HepG2 (cell line): ENCODE results near the gene CALML6. TPM values are rescaled to one million over a fixed set of nuclear protein-coding genes. Genes with fewer than 3 reads are reported as not detected.
A peak's percentile ranks its signal among the peaks of the same experiment; 100 is the strongest.

Experiments used
- ASH2L ChIP-seq: fragments of 300-600, 200-600 bp; sonication (generic); IDR thresholded peaks from 2 replicates; pipeline ENCODE4 v1.7.0; 2017; ENCODE audit warnings: low read depth, mild to moderate bottlenecking, moderate library complexity, mixed read lengths, low read length; ENCODE audit not compliant: insufficient read length
- CREB1 ChIP-seq, 2 experiments: fragments of 450-650 bp in 1 of 2; IDR thresholded peaks; 2 replicates each; pipeline ENCODE4 v1.6.1; 2016 to 2017; ENCODE audit warnings: control low read depth in 1 of 2, mild to moderate bottlenecking in 1 of 2, missing compliant biosample characterization in 1 of 2, missing genetic modification characterization in 1 of 2
- GABPA ChIP-seq, 2 experiments: IDR thresholded peaks; 2 replicates each; pipeline ENCODE4 v1.6.1; 2011 to 2016; ENCODE audit warnings: low read depth in 2 of 2, low read length in 1 of 2, missing biosample characterization in 1 of 2, missing genetic modification characterization in 1 of 2
- PITX1 ChIP-seq: sonication (generic); formaldehyde crosslinking; IDR thresholded peaks from 2 replicates; pipeline ENCODE4 v1.5.1; 2020; ENCODE audit warnings: mild to moderate bottlenecking, missing genetic modification reagents
- SALL2 ChIP-seq: sonication (generic); formaldehyde crosslinking; IDR thresholded peaks from 2 replicates; pipeline ENCODE4 v1.8.1; 2023; ENCODE audit warnings: mild to moderate bottlenecking, missing genetic modification reagents, inconsistent platforms
- SMAD1 ChIP-seq: sonication (generic); formaldehyde crosslinking; IDR thresholded peaks from 2 replicates; pipeline ENCODE4 v1.4.0; 2020; ENCODE audit warnings: missing genetic modification reagents, low read depth, mild to moderate bottlenecking, borderline replicate concordance
- ZBTB38 ChIP-seq: sonication (generic); formaldehyde crosslinking; IDR thresholded peaks from 2 replicates; pipeline ENCODE4 v1.5.1; 2020; ENCODE audit warnings: mild to moderate bottlenecking, missing genetic modification reagents
- ZNF274 ChIP-seq: sonication (generic); formaldehyde crosslinking; IDR thresholded peaks from 2 replicates; pipeline ENCODE4 v1.5.1; 2020; ENCODE audit warnings: mild to moderate bottlenecking, missing genetic modification reagents
- ZNF318 ChIP-seq: sonication (generic); formaldehyde crosslinking; IDR thresholded peaks from 2 replicates; pipeline ENCODE4 v1.4.0; 2020; ENCODE audit warnings: mild to moderate bottlenecking, missing genetic modification reagents
- ZNF589 ChIP-seq: sonication (generic); formaldehyde crosslinking; conservative IDR thresholded peaks from 2 replicates; pipeline ENCODE4 v1.8.0; 2022; ENCODE audit warnings: mild to moderate bottlenecking, moderate library complexity, missing genetic modification reagents
- ZNF747 ChIP-seq: sonication (generic); formaldehyde crosslinking; IDR thresholded peaks from 2 replicates; pipeline ENCODE4 v1.8.1; 2023; ENCODE audit warnings: missing genetic modification reagents, mild to moderate bottlenecking, borderline replicate concordance
- ZNF777 ChIP-seq: sonication (generic); formaldehyde crosslinking; IDR thresholded peaks from 2 replicates; pipeline ENCODE4 v1.4.0; 2020; ENCODE audit warnings: missing genetic modification reagents
- polyA plus RNA-seq, 8 experiments: library from polyadenylated mRNA; depleted of rRNA in 3 of 8; stranded (reverse) in 7 of 8; unstranded in 1 of 8; fragments of >200 nt; fragmentation: Illumina TruSeq in 4 of 8; extraction: Trizol in 4 of 8; gene quantifications; 2 replicates each; pipeline versions ENCODE4 v1.2.1 to v1.2.3, GENCODE V29; 2011 to 2016; ENCODE audit warnings: low read depth in 4 of 8, missing spikeins in 1 of 8, mixed read lengths in 1 of 8; ENCODE audit not compliant: insufficient read depth in 1 of 8
- total RNA-seq, 5 experiments: library from RNA; depleted of rRNA; stranded (reverse); fragments of >200 nt; fragmentation: Illumina TruSeq; extraction: Trizol; gene quantifications; 2 replicates each; pipeline ENCODE4 v1.2.3, GENCODE V29; 2016; ENCODE audit warnings: low read depth in 1 of 5
- TF ChIP-seq, protein P1 (sequence below): sonication (generic); formaldehyde crosslinking; IDR thresholded peaks from 2 replicates; pipeline ENCODE4 v1.4.0; 2020; ENCODE audit warnings: missing genetic modification reagents

CALML6 gene
- total and polyA plus RNA-seq, 2 of the 13 experiments (the other 11 are each of a cell fraction or from before 2014, with no cell fraction given): 0.11 to 0.12 TPM

GRCh38 chr1:1908506-1908791 lies 6.6 kb upstream of the CALML6 start (continued):
- TF ChIP-seq ZNF318 (CRISPR knock-in tag) (no peak), ZNF274 (no peak), ZNF589 (no peak), ZNF747 (no peak), SALL2 (CRISPR knock-in tag) (0 out of 2 replicates have a peak, but pooled peaks have one; percentile 35), ASH2L (no peak), SMAD1 (no peak), ZNF777 (CRISPR knock-in tag) (no peak), CREB1 (IDR thresholded peaks at IDR 0.05) (no peak), CREB1 (CRISPR knock-in tag; IDR thresholded peaks at IDR 0.05) (no peak), GABPA (IDR thresholded peaks at IDR 0.05; ENCODE audit: low read depth, low read length) (no peak), GABPA (CRISPR knock-in tag; IDR thresholded peaks at IDR 0.05; ENCODE audit: low read depth) (no peak), ZBTB38 (CRISPR knock-in tag) (0 out of 2 replicates have a peak, but pooled peaks have one; percentile 8), PITX1 (CRISPR knock-in tag) (no peak)
- TF ChIP-seq, protein P1, sequence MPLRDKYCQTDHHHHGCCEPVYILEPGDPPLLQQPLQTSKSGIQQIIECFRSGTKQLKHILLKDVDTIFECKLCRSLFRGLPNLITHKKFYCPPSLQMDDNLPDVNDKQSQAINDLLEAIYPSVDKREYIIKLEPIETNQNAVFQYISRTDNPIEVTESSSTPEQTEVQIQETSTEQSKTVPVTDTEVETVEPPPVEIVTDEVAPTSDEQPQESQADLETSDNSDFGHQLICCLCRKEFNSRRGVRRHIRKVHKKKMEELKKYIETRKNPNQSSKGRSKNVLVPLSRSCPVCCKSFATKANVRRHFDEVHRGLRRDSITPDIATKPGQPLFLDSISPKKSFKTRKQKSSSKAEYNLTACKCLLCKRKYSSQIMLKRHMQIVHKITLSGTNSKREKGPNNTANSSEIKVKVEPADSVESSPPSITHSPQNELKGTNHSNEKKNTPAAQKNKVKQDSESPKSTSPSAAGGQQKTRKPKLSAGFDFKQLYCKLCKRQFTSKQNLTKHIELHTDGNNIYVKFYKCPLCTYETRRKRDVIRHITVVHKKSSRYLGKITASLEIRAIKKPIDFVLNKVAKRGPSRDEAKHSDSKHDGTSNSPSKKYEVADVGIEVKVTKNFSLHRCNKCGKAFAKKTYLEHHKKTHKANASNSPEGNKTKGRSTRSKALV (CRISPR knock-in tag): no peak
